Measurements from ENCODE around the gene ANKFN1. TPM values are rescaled to one million over a fixed set of nuclear protein-coding genes. Genes with fewer than 3 reads are reported as not detected.

The ANKFN1 gene
- total RNA-seq, 1 experiment from 2014 or later = not detected

GRCh38 chr17:56514264-56514663 lies 361.0 kb downstream of the ANKFN1 start:
- Histone ChIP-seq H3K79me2 (ENCODE audit: insufficient read depth, low read length) (no peaks in the 10 kb centered on the region), H2AK5ac (ENCODE audit: insufficient read length, low read length) (no peak overlapping the region), H2BK120ac (ENCODE audit: low read depth, low read length, poor library complexity, severe bottlenecking) (no peak overlapping the region), H3K27ac (ENCODE audit: insufficient read length, low read depth, low read length) (no peak overlapping the region), H3K18ac (ENCODE audit: insufficient read length, low read depth, low read length) (no peak overlapping the region), H3K23ac (ENCODE audit: insufficient read length, low read depth, low read length) (no peak overlapping the region), H2BK12ac (ENCODE audit: insufficient read length, low read depth, low read length) (no peak overlapping the region), H3K27me3 (ENCODE audit: insufficient read depth, low read length) (no peaks in the 10 kb centered on the region), H3K4ac (ENCODE audit: low read depth, low read length) (no peak overlapping the region), H3K14ac (ENCODE audit: insufficient read depth, low read length) (no peak overlapping the region), H3K79me1 (ENCODE audit: insufficient read depth, low read depth, low read length, poor library complexity, severe bottlenecking) (no peaks in the 10 kb centered on the region), H3K23me2 (ENCODE audit: insufficient read length, low read depth, low read length, poor library complexity, severe bottlenecking) (no peaks in the 10 kb centered on the region), H2BK20ac (ENCODE audit: low read depth, low read length, poor library complexity, severe bottlenecking) (no peak overlapping the region), H3K9ac (ENCODE audit: extremely low read depth, insufficient read length, low read length) (no peak overlapping the region), H3T11ph (ENCODE audit: low read length) (no peak overlapping the region), H4K8ac (replicated peaks; ENCODE audit: insufficient read length, low read depth, low read length) (no peak overlapping the region), H2BK5ac (ENCODE audit: insufficient read length, low read length) (no peak overlapping the region), H3K4me1 (ENCODE audit: insufficient read depth, low read length) (no peaks in the 10 kb centered on the region), H3K9me3 (ENCODE audit: control insufficient read depth, low read depth, low read length) (no peaks in the 10 kb centered on the region), H4K5ac (ENCODE audit: insufficient read length, low read depth, low read length) (no peak overlapping the region), H2BK15ac (ENCODE audit: low read depth, low read length) (no peak overlapping the region), H3K4me2 (ENCODE audit: insufficient read depth, insufficient read length, low read length) (no peak overlapping the region), H4K20me1 (ENCODE audit: control insufficient read depth, insufficient read depth, insufficient read length) (no peaks in the 10 kb centered on the region), H4K91ac (ENCODE audit: insufficient read length, low read depth, low read length) (no peak overlapping the region), H2AFZ (ENCODE audit: low read length) (no peak overlapping the region), H3K56ac (ENCODE audit: insufficient read length, low read depth, low read length) (no peak overlapping the region)
- Mint-ChIP-seq H3K9me3 (no peaks in the 10 kb centered on the region), H3K4me1 (no peaks in the 10 kb centered on the region), H3K27ac (no peak overlapping the region), H3K36me3 (ENCODE audit: insufficient read depth in 1 of 3, low read depth in 3 of 3) (no peaks in the 10 kb centered on the region), H3K4me3 (no peak overlapping the region), H3K27me3 (ENCODE audit: low read depth) (no peaks in the 10 kb centered on the region)
- DNase-seq = no peak
- no peak for TF ChIP-seq CTCF (conservative IDR thresholded peaks at IDR 0.05)
- no CpG with 5 or more reads among the region's 2 CpGs for WGBS (ENCODE audit: extremely low coverage, insufficient read length, low lambda C conversion rate)
